ENCODE measurements around the gene TIAM2. TPM values are rescaled to one million over a fixed set of nuclear protein-coding genes. Genes with fewer than 3 reads are reported as not detected.
"Not testable (repeated sequence)": the region's sequence is repeated elsewhere in the genome, so short reads cannot be mapped to it uniquely, and the experiment has no call there.

The TIAM2 gene
- polyA plus RNA-seq, 3 donors from 2014 or later: 0.28 to 2.3 TPM; not detected in 1

GRCh38 chr6:155221086-155221485, 226.0 kb downstream of the TIAM2 start:
- H3K9me3 Mint-ChIP-seq: peaks cover 0 to under 1% (median 0%) of the 10 kb centered on the region in 6 donors
- DNase-seq: no peak
- H3K36me3 Mint-ChIP-seq: no peaks in the 10 kb centered on the region
- H3K4me1 Mint-ChIP-seq: peaks cover 9 to 11% of the 10 kb centered on the region in 2 donors
- H3K4me3 Mint-ChIP-seq: no peak overlapping the region
- H3K27ac Mint-ChIP-seq: peak overlapping the region in 1 of 6 donors; percentile 69
- H3K27me3 Mint-ChIP-seq (ENCODE audit: low read depth in 3 of 3): peaks cover 1 to 5% (median 2%) of the 10 kb centered on the region in 3 donors

- peaks cover 9 to 11% of the 10 kb centered on the region in 2 donors for H3K4me1 Mint-ChIP-seq
- H3K27ac Mint-ChIP-seq: no peak overlapping the region
- no peak for DNase-seq
- no peak overlapping the region for H3K4me3 Mint-ChIP-seq
- H3K27me3 Mint-ChIP-seq (ENCODE audit: low read depth in 3 of 3): peaks cover 2 to 4% (median 2%) of the 10 kb centered on the region in 3 donors
- H3K9me3 Mint-ChIP-seq: peaks cover 0 to 2% (median 0%) of the 10 kb centered on the region in 6 donors
- H3K36me3 Mint-ChIP-seq: no peaks in the 10 kb centered on the region
Measured at GRCh38 chr6:155222506-155222905, 227.4 kb downstream of the TIAM2 start.

GRCh38 chr6:155223646-155224451, 228.7 kb downstream of the TIAM2 start:
- peaks cover 9 to 11% of the 10 kb centered on the region in 2 donors for H3K4me1 Mint-ChIP-seq
- peak in 1 of 3 donors; percentile 60 for DNase-seq
- no peaks in the 10 kb centered on the region for H3K36me3 Mint-ChIP-seq
- peak overlapping the region in 3 of 5 donors; percentile 2 to 75 (median 34) for H3K4me3 Mint-ChIP-seq
- peaks cover 2 to 4% (median 4%) of the 10 kb centered on the region in 3 donors for H3K27me3 Mint-ChIP-seq (ENCODE audit: low read depth in 3 of 3)
- peak overlapping the region; percentile 59 to 88 (median 74) for H3K27ac Mint-ChIP-seq
- peaks cover 0 to 2% (median 0%) of the 10 kb centered on the region in 6 donors for H3K9me3 Mint-ChIP-seq

GRCh38 chr6:155224618-155225017, 229.5 kb downstream of the TIAM2 start:
- H3K4me1 Mint-ChIP-seq: peaks cover 9 to 11% of the 10 kb centered on the region in 2 donors
- no peak for DNase-seq
- peaks cover 0 to 2% (median 0%) of the 10 kb centered on the region in 6 donors for H3K9me3 Mint-ChIP-seq
- H3K4me3 Mint-ChIP-seq: peak overlapping the region in 1 of 5 donors; percentile 75
- no peaks in the 10 kb centered on the region for H3K36me3 Mint-ChIP-seq
- H3K27ac Mint-ChIP-seq: peak overlapping the region in 4 of 6 donors; percentile 72 to 88 (median 80)
- peaks cover under 1 to 5% (median 4%) of the 10 kb centered on the region in 3 donors for H3K27me3 Mint-ChIP-seq (ENCODE audit: low read depth in 3 of 3)

- Mint-ChIP-seq H3K4me1 (peaks cover 9 to 11% of the 10 kb centered on the region in 2 donors), H3K27ac (no peak overlapping the region), H3K4me3 (no peak overlapping the region), H3K36me3 (no peaks in the 10 kb centered on the region), H3K9me3 (peaks cover 0 to 2% (median 0%) of the 10 kb centered on the region in 6 donors), H3K27me3 (ENCODE audit: low read depth in 3 of 3) (peaks cover 0 to 7% (median 4%) of the 10 kb centered on the region in 3 donors)
- DNase-seq: no peak
Measured at GRCh38 chr6:155227046-155227445, 231.9 kb downstream of the TIAM2 start.

- Mint-ChIP-seq H3K27ac (no peak overlapping the region), H3K9me3 (peaks cover 0 to 2% (median 0%) of the 10 kb centered on the region in 6 donors), H3K36me3 (no peaks in the 10 kb centered on the region), H3K4me1 (peaks cover 9 to 11% of the 10 kb centered on the region in 2 donors), H3K4me3 (no peak overlapping the region), H3K27me3 (ENCODE audit: low read depth in 3 of 3) (peaks cover 0 to 7% (median 4%) of the 10 kb centered on the region in 3 donors)
- no peak for DNase-seq
Measured at GRCh38 chr6:155228546-155229166, 233.5 kb downstream of the TIAM2 start.

- H3K4me3 Mint-ChIP-seq; H3K27me3 Mint-ChIP-seq (ENCODE audit: low read depth in 3 of 3); H3K9me3 Mint-ChIP-seq; H3K36me3 Mint-ChIP-seq; H3K27ac Mint-ChIP-seq; DNase-seq; H3K4me1 Mint-ChIP-seq: not testable (repeated sequence)
Measured at GRCh38 chr6:155230975-155231374, 235.9 kb downstream of the TIAM2 start.

- no peak overlapping the region for H3K27ac Mint-ChIP-seq
- no peak overlapping the region for H3K4me3 Mint-ChIP-seq
- no peak for DNase-seq
- no peaks in the 10 kb centered on the region for H3K36me3 Mint-ChIP-seq
- peaks cover 0 to 2% (median 0%) of the 10 kb centered on the region in 6 donors for H3K9me3 Mint-ChIP-seq
- H3K4me1 Mint-ChIP-seq: no peaks in the 10 kb centered on the region
- peaks cover 0 to 5% (median 0%) of the 10 kb centered on the region in 3 donors for H3K27me3 Mint-ChIP-seq (ENCODE audit: low read depth in 3 of 3)
Measured at GRCh38 chr6:155232848-155233247, 237.7 kb downstream of the TIAM2 start.

GRCh38 chr6:155234167-155234566, 239.1 kb downstream of the TIAM2 start:
- Mint-ChIP-seq H3K4me3 (no peak overlapping the region), H3K36me3 (no peaks in the 10 kb centered on the region), H3K27ac (no peak overlapping the region), H3K27me3 (ENCODE audit: low read depth in 3 of 3) (peaks cover 0 to 4% (median 3%) of the 10 kb centered on the region in 3 donors), H3K9me3 (peaks cover 0 to 4% (median 0%) of the 10 kb centered on the region in 6 donors), H3K4me1 (no peaks in the 10 kb centered on the region)
- DNase-seq: no peak

- Mint-ChIP-seq H3K27me3 (ENCODE audit: low read depth in 3 of 3) (peaks cover 0 to 4% (median 1%) of the 10 kb centered on the region in 3 donors), H3K36me3 (no peaks in the 10 kb centered on the region), H3K27ac (no peak overlapping the region), H3K4me1 (no peaks in the 10 kb centered on the region), H3K9me3 (peaks cover 0 to 4% (median 0%) of the 10 kb centered on the region in 6 donors), H3K4me3 (no peak overlapping the region)
- no peak for DNase-seq
Measured at GRCh38 chr6:155234687-155235086, 239.6 kb downstream of the TIAM2 start.

- Mint-ChIP-seq H3K4me1 (no peaks in the 10 kb centered on the region), H3K36me3 (no peaks in the 10 kb centered on the region), H3K4me3 (no peak overlapping the region), H3K27ac (no peak overlapping the region), H3K9me3 (peaks cover 0 to 4% (median 0%) of the 10 kb centered on the region in 6 donors), H3K27me3 (ENCODE audit: low read depth in 3 of 3) (peaks cover 0 to 4% (median 0%) of the 10 kb centered on the region in 3 donors)
- no peak for DNase-seq
Measured at GRCh38 chr6:155235087-155235486, 240.0 kb downstream of the TIAM2 start.

GRCh38 chr6:155237613-155238012, 242.5 kb downstream of the TIAM2 start:
- Mint-ChIP-seq H3K9me3 (peaks cover 0 to 4% (median 0%) of the 10 kb centered on the region in 6 donors), H3K4me3 (no peak overlapping the region), H3K27ac (no peak overlapping the region), H3K36me3 (no peaks in the 10 kb centered on the region), H3K27me3 (ENCODE audit: low read depth in 3 of 3) (peaks cover 0 to 7% (median 5%) of the 10 kb centered on the region in 3 donors), H3K4me1 (no peaks in the 10 kb centered on the region)
- no peak for DNase-seq

- no peaks in the 10 kb centered on the region for H3K36me3 Mint-ChIP-seq
- no peak overlapping the region for H3K4me3 Mint-ChIP-seq
- no peaks in the 10 kb centered on the region for H3K4me1 Mint-ChIP-seq
- no peak overlapping the region for H3K27ac Mint-ChIP-seq
- DNase-seq: no peak
- peaks cover 2 to 7% (median 5%) of the 10 kb centered on the region in 3 donors for H3K27me3 Mint-ChIP-seq (ENCODE audit: low read depth in 3 of 3)
- peaks cover 0 to 2% (median 0%) of the 10 kb centered on the region in 6 donors for H3K9me3 Mint-ChIP-seq
Measured at GRCh38 chr6:155240905-155241600, 245.9 kb downstream of the TIAM2 start.

All from immature natural killer cell (primary cell).